GM21723 (cell line): ENCODE data around the gene FOXJ1.

Source experiments
- ATAC-seq: cut with Tn5 transposase; IDR thresholded peaks from one replicate; pipeline ENCODE4 v1.9.1; 2021; ENCODE audit warnings: mild to moderate bottlenecking, moderate library complexity; ENCODE audit not compliant: unreplicated experiment

Gene FOXJ1

GRCh38 chr17:76142039-76142584, 1.1 kb upstream of the FOXJ1 start:
- ATAC-seq, result no peak

DNA sequence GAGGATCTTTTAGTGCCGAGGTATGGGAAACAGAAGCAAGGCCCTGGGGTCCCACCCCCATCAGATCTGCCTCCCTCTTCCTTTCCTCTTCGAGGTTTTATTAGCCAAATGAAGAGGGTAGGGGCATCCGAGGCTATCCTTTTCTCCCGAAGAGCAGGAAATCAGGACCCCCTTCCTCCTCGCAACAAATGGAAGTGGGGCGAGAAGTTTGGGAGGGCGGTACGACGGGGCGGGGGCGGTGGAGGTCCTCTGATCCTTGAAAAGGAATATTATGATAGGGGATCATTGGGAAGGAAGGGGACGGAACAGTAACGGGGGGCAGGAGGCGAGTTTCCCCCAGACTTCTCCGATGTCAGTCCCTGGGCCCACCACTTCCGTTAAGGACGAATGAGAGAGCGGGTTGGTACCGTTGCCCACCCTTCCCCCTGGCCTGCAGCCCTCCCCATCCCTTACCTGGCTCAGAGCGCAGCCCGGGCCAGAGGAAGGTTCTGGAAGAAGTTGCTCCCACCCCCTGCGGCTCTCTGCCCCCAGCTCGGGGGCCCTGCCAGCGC, 309 bp downstream of the FOXJ1 start:
- ATAC-seq, result no peak

DNA sequence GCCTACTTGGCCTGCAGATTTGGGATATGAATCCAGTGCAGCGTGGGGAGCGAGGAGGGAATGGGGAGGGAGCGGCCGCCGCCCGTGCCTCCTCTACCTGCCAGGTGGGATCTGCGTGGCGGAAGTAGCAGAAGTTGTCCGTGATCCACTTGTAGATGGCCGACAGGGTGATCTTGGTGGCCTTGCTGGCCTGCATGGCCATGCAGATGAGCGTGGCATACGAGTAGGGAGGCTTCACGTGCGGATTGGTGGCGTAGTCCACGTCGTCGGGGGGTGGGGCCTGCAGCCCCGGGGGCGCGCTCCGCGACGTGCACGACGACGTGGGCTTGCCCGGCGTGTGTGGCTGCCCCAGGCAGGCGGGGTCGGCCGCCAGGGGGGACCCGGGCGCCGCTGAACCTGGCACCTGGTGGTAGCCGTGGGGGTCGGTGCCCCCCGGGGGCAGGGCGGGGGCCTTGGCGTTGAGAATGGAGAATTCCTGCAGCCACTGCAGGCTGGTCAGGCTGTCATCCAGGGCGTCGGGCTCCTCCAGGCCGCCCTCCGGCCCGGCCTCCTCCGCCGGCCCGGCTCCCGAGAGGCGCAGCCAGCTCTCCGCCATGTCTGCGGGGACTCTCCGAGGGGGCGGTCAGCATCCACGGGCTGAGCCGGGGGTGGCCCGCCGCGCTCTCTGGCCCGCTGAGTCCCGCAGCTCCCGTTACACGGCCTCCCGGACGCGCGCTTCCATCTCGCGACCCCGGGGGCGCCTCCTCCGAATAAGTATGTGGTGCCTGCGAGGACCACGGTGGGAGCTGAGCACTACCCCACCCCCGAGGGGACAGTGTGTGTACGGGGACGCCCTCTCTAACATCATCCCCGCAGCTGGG, 1.0 kb downstream of the FOXJ1 start:
- ATAC-seq, result no peak

GRCh38 chr17:76138896-76139752, 1.9 kb downstream of the FOXJ1 start:
- no peak for ATAC-seq

- no peak for ATAC-seq
These were observed 2.7 kb downstream of the FOXJ1 start for GRCh38 chr17:76138234-76138895.

DNA sequence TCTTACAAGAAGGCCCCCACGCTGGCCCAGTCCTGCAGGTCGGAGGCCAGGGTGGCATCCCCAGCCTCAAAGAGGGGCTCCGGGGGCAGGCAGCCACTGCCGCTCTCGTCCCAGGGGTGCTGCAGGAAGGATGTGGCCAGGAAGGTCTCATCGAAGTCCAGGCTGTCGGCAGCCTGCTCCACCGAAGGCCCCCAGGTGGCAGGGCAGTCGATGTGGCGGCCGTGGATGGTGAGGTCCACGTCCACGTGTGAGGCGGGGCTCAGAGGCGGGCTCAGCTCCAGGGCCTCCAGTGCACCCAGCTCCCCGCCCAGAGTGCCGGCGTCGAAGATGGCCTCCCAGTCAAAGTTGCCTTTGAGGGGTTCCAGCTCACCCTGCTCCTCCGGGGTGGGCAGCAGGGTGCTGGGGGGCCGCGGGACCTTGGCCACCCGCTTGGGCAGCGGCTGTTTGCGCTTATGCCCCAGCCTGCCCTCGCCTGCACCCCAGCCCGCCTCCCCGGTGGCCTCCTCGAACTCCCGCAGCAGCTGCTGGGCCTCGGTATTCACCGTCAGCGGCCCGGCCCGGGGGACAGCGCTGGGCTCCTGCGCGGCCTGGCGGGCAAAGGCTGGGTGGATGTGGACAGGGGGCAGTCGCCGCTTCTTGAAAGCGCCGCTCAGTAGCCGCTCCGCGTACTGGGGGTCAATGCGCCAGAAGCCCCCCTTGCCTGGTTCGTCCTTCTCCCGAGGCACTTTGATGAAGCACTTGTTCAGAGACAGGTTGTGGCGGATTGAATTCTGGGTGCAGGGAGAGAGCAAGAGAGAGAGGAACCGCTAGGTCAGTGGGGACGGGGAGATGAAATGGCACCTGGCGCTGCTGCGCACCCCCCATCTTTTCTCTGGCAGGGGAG, 3.5 kb downstream of the FOXJ1 start:
- ATAC-seq, result no peak

- ATAC-seq, result no peak
These were observed 4.1 kb downstream of the FOXJ1 start for GRCh38 chr17:76137001-76137350.

- ATAC-seq, result no peak
These were observed 4.6 kb downstream of the FOXJ1 start for GRCh38 chr17:76136276-76137000.

GRCh38 chr17:76135810-76136188, 5.2 kb downstream of the FOXJ1 start:
- ATAC-seq, result no peak

DNA sequence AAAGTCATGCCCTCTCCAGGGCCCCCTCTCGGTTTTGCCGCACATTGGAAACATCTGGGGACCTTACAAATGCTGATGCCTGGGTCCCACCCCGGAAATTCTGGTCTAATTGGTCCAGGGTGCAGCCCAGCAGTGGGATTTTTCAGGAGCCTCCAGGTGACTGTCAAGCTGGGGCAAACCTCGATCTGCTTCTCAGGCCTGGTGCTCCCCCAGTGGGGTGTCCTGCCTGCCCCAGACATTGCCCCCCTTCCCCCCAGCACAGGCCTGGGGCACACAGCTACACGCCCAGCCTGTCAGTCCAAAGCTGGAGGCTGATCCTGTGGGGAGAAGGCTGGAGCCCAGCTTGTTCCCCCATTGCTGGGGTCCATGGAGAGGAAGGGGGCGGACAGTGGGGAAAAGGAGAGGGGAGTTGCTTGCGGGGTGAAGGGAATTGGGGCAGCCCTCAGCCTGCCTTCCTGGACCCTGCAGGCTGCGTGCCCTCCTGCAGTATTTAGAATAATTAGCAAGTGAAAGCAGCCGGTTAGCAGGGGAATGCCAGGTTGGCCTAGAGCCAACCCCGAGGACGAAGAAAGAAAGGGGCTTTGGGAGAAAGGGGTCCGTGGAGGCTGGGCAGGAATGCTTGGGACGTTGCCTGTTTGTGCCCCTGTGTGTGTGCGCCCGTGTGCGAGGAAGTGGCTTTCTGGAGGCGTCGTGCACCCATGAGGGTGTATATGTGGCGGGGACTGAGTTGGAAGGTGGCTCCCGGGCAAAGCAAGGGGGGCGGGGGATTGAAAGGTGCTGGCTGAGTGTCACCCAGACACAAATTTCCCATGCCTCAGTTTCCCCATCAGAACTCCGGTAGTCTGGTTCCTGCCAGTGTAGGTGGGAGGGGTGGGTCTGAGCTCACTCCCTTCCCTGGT, 5.9 kb downstream of the FOXJ1 start:
- ATAC-seq, result no peak

DNA sequence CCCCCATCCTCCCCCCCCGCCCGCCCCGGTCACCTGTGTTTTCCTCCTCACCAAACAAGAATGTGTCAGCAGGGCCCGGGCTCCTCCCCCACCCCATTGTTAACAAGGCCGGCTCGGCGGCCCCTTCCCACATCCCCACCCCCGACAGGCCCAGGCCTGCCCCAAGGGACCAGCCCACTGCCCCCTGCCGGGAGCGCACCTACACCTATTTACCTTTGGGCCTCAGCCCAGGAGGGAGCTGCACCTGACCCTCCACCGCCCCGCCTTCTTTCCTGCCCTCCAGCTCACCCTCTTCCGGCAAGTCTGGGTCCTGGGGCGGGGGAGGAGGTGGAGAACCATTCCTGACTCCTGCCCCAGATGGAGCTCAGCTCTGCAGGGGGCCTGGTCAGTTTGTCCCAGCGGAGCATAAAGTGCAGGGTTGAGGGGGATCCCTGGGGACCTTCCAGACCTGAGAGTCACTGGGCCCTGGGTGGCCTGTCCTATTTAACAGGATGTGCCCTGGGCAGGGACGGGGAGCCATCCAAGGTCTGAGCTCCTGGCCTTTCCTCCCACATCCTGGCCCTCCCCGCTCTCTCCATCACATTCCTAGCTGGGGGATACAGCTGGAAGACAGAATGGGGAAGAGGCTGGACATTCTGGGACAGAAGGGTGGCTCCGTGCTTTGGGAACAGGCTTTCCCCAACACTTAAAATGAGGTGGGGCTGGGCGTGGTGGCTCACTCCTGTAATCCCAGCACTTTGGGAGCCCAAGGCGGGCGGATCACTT, 8.3 kb downstream of the FOXJ1 start:
- no peak for ATAC-seq

- ATAC-seq, result no peak
These were observed 9.1 kb downstream of the FOXJ1 start for GRCh38 chr17:76131692-76132573.

GRCh38 chr17:76131051-76131691, 9.9 kb downstream of the FOXJ1 start:
- no peak for ATAC-seq

DNA sequence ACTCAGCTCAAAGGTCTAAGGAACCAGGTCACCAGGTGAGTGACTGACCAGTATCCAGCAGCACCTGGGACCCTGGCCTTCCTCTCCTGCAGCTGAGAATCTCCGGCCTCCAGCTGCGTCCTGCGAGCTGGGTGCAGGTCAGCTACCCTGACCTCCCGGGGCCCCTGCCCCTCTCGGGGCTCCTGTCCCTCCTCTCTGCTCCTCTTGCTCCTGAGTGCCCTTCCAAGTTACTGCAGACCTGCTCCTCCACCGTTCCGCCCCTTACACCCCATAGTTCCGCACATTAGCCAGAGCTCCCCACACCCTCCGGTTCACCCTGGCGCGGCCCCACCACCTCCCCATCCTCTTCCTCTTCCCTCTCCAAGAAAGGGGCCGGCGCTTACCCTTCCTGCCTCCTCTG, 10.6 kb downstream of the FOXJ1 start:
- no peak for ATAC-seq

DNA sequence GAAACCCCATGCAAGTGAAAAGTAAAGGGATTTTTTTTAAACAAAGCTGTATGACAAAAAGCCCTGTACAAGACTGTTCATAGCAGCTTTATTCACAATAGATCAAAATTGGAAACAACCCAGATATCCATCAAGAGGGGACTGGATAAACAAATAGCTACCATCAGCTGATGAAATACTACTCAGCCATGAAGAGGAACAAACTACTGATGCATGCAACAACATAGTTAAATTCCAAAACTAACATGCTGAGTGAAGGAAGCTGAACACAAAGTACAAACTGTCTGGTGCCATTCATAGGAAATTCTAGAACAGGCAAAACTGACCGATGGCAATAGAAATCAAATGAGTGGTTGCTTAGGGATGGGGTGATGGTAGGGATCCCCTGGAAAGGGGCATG, 15.1 kb downstream of the FOXJ1 start:
- ATAC-seq, result no peak

GRCh38 chr17:76125391-76125675, 15.7 kb downstream of the FOXJ1 start:
- ATAC-seq, result no peak
